Lower lobe of right lung (tissue), 2 donors: Measurements from ENCODE around the gene DNAI1. TPM values are rescaled to one million over a fixed set of nuclear protein-coding genes. Genes with fewer than 3 reads are reported as not detected.

Experiments
- ATAC-seq, 2 donors: fragments of 200-7000 bp; cut with Tn5 transposase; one replicate each; pipeline ENCODE4 v1.9.1; 2020 to 2022; ENCODE audit warnings: mild to moderate bottlenecking in 2 of 2, moderate library complexity in 2 of 2
- DNase-seq: peaks from one replicate; pipeline ENCODE4 v3.0.0-alpha.2; 2020
- H3K27ac ChIP-seq: fragments of 200-600 bp; one replicate; pipeline ENCODE4 v1.8.0; 2022
- H3K27me3 ChIP-seq: fragments of 200-600 bp; one replicate; pipeline ENCODE4 v1.8.0; 2022; ENCODE audit warnings: low read depth
- H3K36me3 ChIP-seq: fragments of 200-600 bp; one replicate; pipeline ENCODE4 v1.8.0; 2022; ENCODE audit warnings: mild to moderate bottlenecking
- H3K4me1 ChIP-seq: fragments of 200-600 bp; one replicate; pipeline ENCODE4 v1.8.0; 2022
- H3K4me3 ChIP-seq: fragments of 200-600 bp; one replicate; pipeline ENCODE4 v1.8.0; 2022; ENCODE audit warnings: mild to moderate bottlenecking
- H3K9me3 ChIP-seq: fragments of 200-600 bp; one replicate; pipeline ENCODE4 v1.8.0; 2022
- intact Hi-C: fragments of 100-400 bp; cut with DNase I; formaldehyde crosslinking; loops from one replicate; pipeline ENCODE4 v1.11.0; 2022
- total RNA-seq: library from RNA; stranded (reverse); fragmentation: NEBNext Ultra II Directional; extraction: Animal tissue kit (Norgen Biotek cat#: 25700); gene quantifications from one replicate; pipeline ENCODE4 v1.2.1, GENCODE V29; 2021
- TF ChIP-seq, protein P1 (sequence below): fragments of 200-600 bp; IDR thresholded peaks from one replicate; pipeline ENCODE4 v1.8.0; 2022; ENCODE audit warnings: antibody characterized with exemption, mild to moderate bottlenecking
- donor health status: DM: no; HTN: yes; CAD: no; lungs with severe emphysema.

Gene DNAI1
- total RNA-seq, 1 donor from 2014 or later = 13.5 TPM

DNA sequence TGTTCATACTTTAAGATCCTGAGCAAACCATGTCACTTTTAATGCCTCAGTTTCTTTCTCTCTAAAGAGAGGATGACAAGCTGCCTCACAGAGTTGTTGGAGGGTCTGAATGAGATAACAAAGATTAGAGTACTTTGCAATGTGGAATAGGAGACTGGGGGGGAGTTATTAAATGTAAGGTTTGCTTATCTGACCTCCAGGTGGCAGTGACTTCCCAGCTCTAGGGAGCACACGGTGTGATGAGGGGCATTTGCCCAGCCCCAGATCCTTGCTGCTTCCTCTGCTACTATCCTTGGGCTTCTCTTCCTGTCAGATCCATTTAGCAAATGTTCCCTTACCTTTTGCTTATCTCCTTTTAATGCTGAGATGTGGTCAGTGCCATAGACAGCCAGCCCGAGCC lies 33.4 kb downstream of the DNAI1 start:
- Histone ChIP-seq H3K9me3 (no peaks in the 10 kb centered on the region), H3K4me3 (no peak overlapping the region), H3K27ac (no peak overlapping the region), H3K4me1 (no peaks in the 10 kb centered on the region), H3K27me3 (no peaks in the 10 kb centered on the region), H3K36me3 (no peaks in the 10 kb centered on the region)
- DNase-seq = no peak
- no peak for ATAC-seq
- intact Hi-C loops = no loop called here
- TF ChIP-seq, protein P1, sequence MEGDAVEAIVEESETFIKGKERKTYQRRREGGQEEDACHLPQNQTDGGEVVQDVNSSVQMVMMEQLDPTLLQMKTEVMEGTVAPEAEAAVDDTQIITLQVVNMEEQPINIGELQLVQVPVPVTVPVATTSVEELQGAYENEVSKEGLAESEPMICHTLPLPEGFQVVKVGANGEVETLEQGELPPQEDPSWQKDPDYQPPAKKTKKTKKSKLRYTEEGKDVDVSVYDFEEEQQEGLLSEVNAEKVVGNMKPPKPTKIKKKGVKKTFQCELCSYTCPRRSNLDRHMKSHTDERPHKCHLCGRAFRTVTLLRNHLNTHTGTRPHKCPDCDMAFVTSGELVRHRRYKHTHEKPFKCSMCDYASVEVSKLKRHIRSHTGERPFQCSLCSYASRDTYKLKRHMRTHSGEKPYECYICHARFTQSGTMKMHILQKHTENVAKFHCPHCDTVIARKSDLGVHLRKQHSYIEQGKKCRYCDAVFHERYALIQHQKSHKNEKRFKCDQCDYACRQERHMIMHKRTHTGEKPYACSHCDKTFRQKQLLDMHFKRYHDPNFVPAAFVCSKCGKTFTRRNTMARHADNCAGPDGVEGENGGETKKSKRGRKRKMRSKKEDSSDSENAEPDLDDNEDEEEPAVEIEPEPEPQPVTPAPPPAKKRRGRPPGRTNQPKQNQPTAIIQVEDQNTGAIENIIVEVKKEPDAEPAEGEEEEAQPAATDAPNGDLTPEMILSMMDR = no peak

DNA sequence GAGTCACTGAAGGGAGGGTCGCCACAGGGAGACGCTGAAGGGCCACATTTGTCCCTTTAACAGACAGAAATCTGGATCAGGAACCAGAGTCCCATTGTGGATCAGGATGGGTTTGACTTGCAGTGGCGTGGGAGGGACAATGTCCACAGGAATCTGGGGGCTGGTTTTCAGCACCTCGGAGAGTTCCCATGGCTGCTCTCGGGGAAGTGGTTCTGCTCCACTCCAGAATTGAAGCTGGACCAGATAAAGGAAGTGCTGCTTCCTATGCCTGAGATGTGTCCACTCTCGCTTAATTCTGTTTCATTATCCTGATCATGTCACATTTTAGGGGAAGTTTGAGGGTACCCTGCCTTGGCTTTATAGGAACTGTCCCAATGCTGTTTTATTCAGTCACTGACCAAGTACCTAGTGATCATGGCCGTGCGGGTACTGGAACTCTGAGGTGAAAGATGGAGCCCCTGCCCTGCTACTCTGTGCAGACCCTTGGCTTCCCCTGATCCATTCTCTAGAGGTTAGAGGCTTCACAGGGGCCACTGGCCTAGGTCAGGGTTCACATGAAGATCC lies 35.4 kb downstream of the DNAI1 start:
- ATAC-seq (peak; percentile 48 to 72), DNase-seq (no peak)
- no peaks in the 10 kb centered on the region for H3K4me1 ChIP-seq
- H3K36me3 ChIP-seq = no peaks in the 10 kb centered on the region
- no peak overlapping the region for H3K27ac ChIP-seq
- no peaks in the 10 kb centered on the region for H3K27me3 ChIP-seq
- TF ChIP-seq, protein P1 = no peak
- H3K4me3 ChIP-seq = no peak overlapping the region
- H3K9me3 ChIP-seq = no peaks in the 10 kb centered on the region
- intact Hi-C loops = no loop called here

DNA sequence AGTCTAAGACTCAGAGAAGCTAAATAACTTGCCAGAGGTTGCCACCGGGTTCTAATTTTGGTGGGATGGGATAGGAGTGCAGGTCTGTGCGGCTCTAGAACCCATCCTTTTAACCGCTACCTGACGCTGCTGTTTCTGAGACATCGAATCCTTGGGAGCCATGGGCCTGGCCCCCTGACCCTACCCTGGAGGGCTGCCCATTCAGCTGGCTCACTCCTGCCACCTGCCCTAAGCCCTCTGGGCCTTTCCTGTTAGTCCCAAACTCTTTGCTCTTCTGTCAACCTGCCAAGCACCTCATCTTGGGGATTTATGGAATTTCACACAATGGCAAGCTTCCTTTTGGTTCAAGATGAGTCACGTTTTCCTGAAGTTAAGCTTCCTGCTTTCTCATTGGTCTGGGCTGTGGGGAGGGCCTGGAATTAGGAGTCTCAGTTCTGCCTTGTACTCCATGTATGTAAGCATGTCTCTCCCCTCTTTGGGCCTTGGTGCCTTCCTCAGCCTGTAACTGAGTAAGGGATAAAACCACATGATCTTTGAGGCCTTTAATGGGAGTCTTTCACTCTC lies 37.6 kb downstream of the DNAI1 start:
- TF ChIP-seq, protein P1 = no peak
- H3K27me3 ChIP-seq = no peaks in the 10 kb centered on the region
- peaks cover 5% of the 10 kb centered on the region for H3K4me1 ChIP-seq
- no peak for ATAC-seq
- H3K4me3 ChIP-seq = no peak overlapping the region
- no peaks in the 10 kb centered on the region for H3K36me3 ChIP-seq
- no peak overlapping the region for H3K27ac ChIP-seq
- H3K9me3 ChIP-seq = no peaks in the 10 kb centered on the region
- no peak for DNase-seq
- intact Hi-C loops = no loop called here

DNA sequence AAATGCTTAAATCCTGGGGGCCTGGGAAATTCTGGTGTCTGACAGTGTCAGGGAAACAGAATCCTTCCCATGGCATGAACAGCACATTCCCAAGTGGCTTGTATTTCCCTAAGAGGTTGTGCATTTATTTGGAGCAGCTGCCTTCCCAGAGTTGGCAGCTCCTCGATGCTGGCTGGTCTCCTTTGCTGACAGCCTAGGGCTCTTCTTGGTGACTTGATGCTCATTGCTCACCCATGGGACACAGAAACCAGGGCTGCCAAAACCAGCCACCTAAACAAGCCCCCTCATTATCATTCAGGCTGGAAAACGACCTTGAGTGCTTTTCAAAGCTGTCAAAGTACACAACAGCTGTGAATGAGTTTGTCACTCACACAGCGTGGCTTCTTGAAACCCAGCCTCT lies 39.9 kb downstream of the DNAI1 start:
- intact Hi-C loops = no loop called here
- no peak overlapping the region for H3K4me3 ChIP-seq
- DNase-seq (no peak), ATAC-seq (no peak)
- TF ChIP-seq, protein P1 = no peak
- H3K36me3 ChIP-seq = no peaks in the 10 kb centered on the region
- H3K9me3 ChIP-seq = no peaks in the 10 kb centered on the region
- peaks cover 21% of the 10 kb centered on the region for H3K4me1 ChIP-seq
- H3K27me3 ChIP-seq = no peaks in the 10 kb centered on the region
- no peak overlapping the region for H3K27ac ChIP-seq

DNA sequence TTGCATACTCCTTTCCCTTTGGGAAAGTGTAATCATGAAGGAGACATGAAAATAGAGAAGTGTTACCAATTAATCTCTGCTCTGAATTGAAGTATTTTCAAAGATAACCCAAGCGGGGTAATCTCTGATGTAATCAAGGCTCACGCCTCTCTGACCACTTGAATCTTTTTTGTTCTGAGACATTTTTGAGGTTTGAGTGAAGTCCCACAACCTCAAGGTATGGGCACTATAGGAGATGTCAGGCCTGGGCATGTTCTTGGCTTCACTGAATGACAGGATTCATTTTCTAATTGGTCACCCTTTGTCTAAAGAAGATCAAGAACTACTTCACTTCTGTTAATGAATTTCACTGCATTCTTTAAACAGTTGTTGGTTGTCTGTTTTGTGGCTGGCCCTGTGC lies 40.5 kb downstream of the DNAI1 start:
- ATAC-seq (no peak), DNase-seq (no peak)
- H3K4me1 ChIP-seq = peaks cover 21% of the 10 kb centered on the region
- TF ChIP-seq, protein P1 = no peak
- H3K4me3 ChIP-seq = no peak overlapping the region
- intact Hi-C loops = no loop called here
- no peaks in the 10 kb centered on the region for H3K27me3 ChIP-seq
- no peaks in the 10 kb centered on the region for H3K9me3 ChIP-seq
- no peaks in the 10 kb centered on the region for H3K36me3 ChIP-seq
- H3K27ac ChIP-seq = no peak overlapping the region
